NB4 (cell line): Measurements from ENCODE around the gene SCG2.

Experiments used
- MYC ChIP-seq: IDR thresholded peaks from 2 replicates; pipeline ENCODE4 v1.6.1; 2011; ENCODE audit warnings: low read depth, low read length
- POLR2A ChIP-seq: IDR thresholded peaks from 2 replicates; pipeline ENCODE4 v1.6.1; 2011; ENCODE audit warnings: mild to moderate bottlenecking; ENCODE audit not compliant: insufficient read length; ENCODE audit errors: extremely low read depth
- TF ChIP-seq, protein P1 (sequence below): IDR thresholded peaks from one replicate; pipeline ENCODE4 v1.5.1; 2012; ENCODE audit warnings: low read depth, low read length
- TF ChIP-seq, protein P2 (sequence below): IDR thresholded peaks from 2 replicates; pipeline ENCODE4 v1.6.1; 2011; ENCODE audit warnings: low read depth, low read length

DNA sequence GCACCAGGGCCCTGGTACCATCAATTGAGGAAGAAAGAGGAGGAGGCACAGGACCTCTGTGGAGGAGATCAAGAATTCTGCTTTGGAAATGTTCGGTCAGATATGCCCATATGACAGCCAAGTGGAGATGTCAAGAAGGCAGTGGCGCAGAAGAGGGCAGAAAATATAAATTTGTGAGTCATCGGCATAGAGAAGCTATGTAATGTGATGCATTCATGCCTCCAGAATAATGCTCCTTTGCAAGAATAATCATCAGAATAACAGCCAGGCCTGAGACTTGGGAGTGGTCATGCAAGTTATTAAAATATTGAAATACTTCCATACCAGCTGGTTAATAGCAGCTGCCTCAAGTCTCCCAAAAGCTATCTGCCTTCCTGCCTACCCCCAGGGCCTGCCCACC, 32.1 kb upstream of the SCG2 start:
- TF ChIP-seq, protein P1, sequence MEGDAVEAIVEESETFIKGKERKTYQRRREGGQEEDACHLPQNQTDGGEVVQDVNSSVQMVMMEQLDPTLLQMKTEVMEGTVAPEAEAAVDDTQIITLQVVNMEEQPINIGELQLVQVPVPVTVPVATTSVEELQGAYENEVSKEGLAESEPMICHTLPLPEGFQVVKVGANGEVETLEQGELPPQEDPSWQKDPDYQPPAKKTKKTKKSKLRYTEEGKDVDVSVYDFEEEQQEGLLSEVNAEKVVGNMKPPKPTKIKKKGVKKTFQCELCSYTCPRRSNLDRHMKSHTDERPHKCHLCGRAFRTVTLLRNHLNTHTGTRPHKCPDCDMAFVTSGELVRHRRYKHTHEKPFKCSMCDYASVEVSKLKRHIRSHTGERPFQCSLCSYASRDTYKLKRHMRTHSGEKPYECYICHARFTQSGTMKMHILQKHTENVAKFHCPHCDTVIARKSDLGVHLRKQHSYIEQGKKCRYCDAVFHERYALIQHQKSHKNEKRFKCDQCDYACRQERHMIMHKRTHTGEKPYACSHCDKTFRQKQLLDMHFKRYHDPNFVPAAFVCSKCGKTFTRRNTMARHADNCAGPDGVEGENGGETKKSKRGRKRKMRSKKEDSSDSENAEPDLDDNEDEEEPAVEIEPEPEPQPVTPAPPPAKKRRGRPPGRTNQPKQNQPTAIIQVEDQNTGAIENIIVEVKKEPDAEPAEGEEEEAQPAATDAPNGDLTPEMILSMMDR, result no peak
- no peak for TF ChIP-seq POLR2A
- TF ChIP-seq, protein P2, sequence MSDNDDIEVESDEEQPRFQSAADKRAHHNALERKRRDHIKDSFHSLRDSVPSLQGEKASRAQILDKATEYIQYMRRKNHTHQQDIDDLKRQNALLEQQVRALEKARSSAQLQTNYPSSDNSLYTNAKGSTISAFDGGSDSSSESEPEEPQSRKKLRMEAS, result no peak
- TF ChIP-seq MYC, result no peak
